WTC11 (cell line): Measurements from ENCODE around the gene SNX9. TPM values are rescaled to one million over a fixed set of nuclear protein-coding genes. Genes with fewer than 3 reads are reported as not detected.

Experiments
- ATAC-seq: fragments of 200-7000 bp; cut with Tn5 transposase; 2 replicates; pipeline ENCODE4 v1.10.0; 2021; ENCODE audit warnings: mild to moderate bottlenecking, moderate library complexity
- CTCF ChIA-PET: fragments of 300-600 bp; sonication (Branson Sonifier 250); formaldehyde crosslinking; loops from one replicate; lab custom pipeline; 2021; ENCODE audit warnings: antibody characterized with exemption; lab: Charles Lee
- POLR2A ChIA-PET: fragments of 350-600 bp; sonication (Branson Sonifier 250); formaldehyde crosslinking; loops from one replicate; lab custom pipeline; 2021; ENCODE audit warnings: antibody characterized with exemption; lab: Charles Lee
- DNase-seq: peaks from one replicate; pipeline ENCODE4 v3.0.0; 2021; ENCODE audit warnings: low spot score
- H3K27ac Mint-ChIP-seq: 2 replicates; pipeline ENCODE4 v1.8.0; 2021; ENCODE audit warnings: mixed read lengths
- H3K27me3 Mint-ChIP-seq: 2 replicates; pipeline ENCODE4 v1.8.0; 2021; ENCODE audit warnings: low read depth, mild to moderate bottlenecking, moderate library complexity, mixed read lengths
- H3K36me3 Mint-ChIP-seq: 2 replicates; pipeline ENCODE4 v1.8.0; 2021; ENCODE audit warnings: mixed read lengths
- H3K4me1 Mint-ChIP-seq: 2 replicates; pipeline ENCODE4 v1.8.0; 2022; ENCODE audit warnings: mixed read lengths
- H3K4me3 Mint-ChIP-seq: 2 replicates; pipeline ENCODE4 v1.8.0; 2021; ENCODE audit warnings: mild to moderate bottlenecking, moderate library complexity, mixed read lengths
- H3K9me3 Mint-ChIP-seq: 2 replicates; pipeline ENCODE4 v1.8.0; 2021; ENCODE audit warnings: mixed read lengths
- AR ChIP-seq: fragments of 250-450 bp; sonication (Bioruptor Pico); IDR thresholded peaks from 2 replicates; pipeline ENCODE4 v1.9.0; 2021; ENCODE audit warnings: mild to moderate bottlenecking
- CDX4 ChIP-seq: fragments of 250-450 bp; sonication (Bioruptor Pico); IDR thresholded peaks from 2 replicates; pipeline ENCODE4 v1.9.0; 2021; ENCODE audit warnings: moderate library complexity, mild to moderate bottlenecking, inconsistent platforms, borderline replicate concordance
- E2F4 ChIP-seq: sonication (generic); formaldehyde crosslinking; IDR thresholded peaks from 2 replicates; pipeline ENCODE4 v1.8.1; 2022; ENCODE audit warnings: low read depth, mild to moderate bottlenecking, moderate library complexity, missing genetic modification reagents, borderline replicate concordance
- ESRRA ChIP-seq: sonication (generic); formaldehyde crosslinking; IDR thresholded peaks from 2 replicates; pipeline ENCODE4 v1.8.1; 2022; ENCODE audit warnings: mild to moderate bottlenecking, missing genetic modification reagents, borderline replicate concordance
- GABPB1 ChIP-seq: sonication (generic); formaldehyde crosslinking; IDR thresholded peaks from 2 replicates; pipeline ENCODE4 v1.8.1; 2023; ENCODE audit warnings: mild to moderate bottlenecking, missing genetic modification reagents
- GRHL2 ChIP-seq: fragments of 250-450 bp; sonication (Bioruptor Pico); IDR thresholded peaks from 2 replicates; pipeline ENCODE4 v1.8.0; 2022; ENCODE audit warnings: mild to moderate bottlenecking, moderate library complexity; ENCODE audit not compliant: insufficient replicate concordance, severe bottlenecking
- NFE2L1 ChIP-seq: sonication (generic); formaldehyde crosslinking; IDR thresholded peaks from 2 replicates; pipeline ENCODE4 v1.8.1; 2023; ENCODE audit warnings: missing genetic modification reagents
- RORB ChIP-seq: fragments of 250-450 bp; sonication (Bioruptor Pico); IDR thresholded peaks from 2 replicates; pipeline ENCODE4 v1.9.0; 2021; ENCODE audit warnings: mild to moderate bottlenecking
- ZNF425 ChIP-seq: fragments of 250-450 bp; sonication (Bioruptor Pico); conservative IDR thresholded peaks from 2 replicates; pipeline ENCODE4 v1.9.0; 2021; ENCODE audit warnings: mild to moderate bottlenecking
- ZNF671 ChIP-seq: fragments of 250-450 bp; sonication (Bioruptor Pico); IDR thresholded peaks from 2 replicates; pipeline ENCODE4 v1.8.0; 2021; ENCODE audit warnings: mild to moderate bottlenecking
- ZSCAN18 ChIP-seq: fragments of 250-450 bp; sonication (Bioruptor Pico); IDR thresholded peaks from 2 replicates; pipeline ENCODE4 v2.1.2; 2022; ENCODE audit warnings: mild to moderate bottlenecking, moderate library complexity
- total RNA-seq: library from RNA; stranded (reverse); gene quantifications from 3 replicates; pipeline ENCODE4 v1.2.3, GENCODE V29; 2021

Gene SNX9
- total RNA-seq, 1 experiment from 2014 or later = 35.0 TPM

GRCh38 chr6:157976345-157977175 lies 153.5 kb downstream of the SNX9 start:
- Mint-ChIP-seq H3K9me3 (no peaks in the 10 kb centered on the region), H3K4me1 (peaks cover 20% of the 10 kb centered on the region)
- no peak for DNase-seq
- TF ChIP-seq AR (CRISPR knock-in tag) (no peak), ESRRA (no peak), E2F4 (CRISPR knock-in tag) (no peak), ZNF671 (CRISPR knock-in tag) (no peak)
- TF ChIP-seq, all 79 proteins: peak for 0
- no peak for ATAC-seq
- Mint-ChIP-seq H3K36me3 (no peaks in the 10 kb centered on the region), H3K27ac (no peak overlapping the region), H3K27me3 (peaks cover 35% of the 10 kb centered on the region), H3K4me3 (no peak overlapping the region)
- POLR2A ChIA-PET = no interaction called here
- CTCF ChIA-PET = interaction anchor here (0.9 kb wide), 1 partner anchor 50 kb away, joined by 3 read pairs; no protein-coding TSS in a partner anchor

- ChIA-PET POLR2A (no interaction called here), CTCF (interaction anchor here (0.5 kb wide), 1 partner anchor 268 kb away, joined by 3 read pairs; no protein-coding TSS in a partner anchor)
- TF ChIP-seq ZNF425 (CRISPR knock-in tag) (no peak), NFE2L1 (CRISPR knock-in tag) (no peak), ZSCAN18 (CRISPR knock-in tag) (no peak), RORB (CRISPR knock-in tag) (no peak), GRHL2 (no peak)
- ATAC-seq = no peak
- Mint-ChIP-seq H3K36me3 (no peaks in the 10 kb centered on the region), H3K9me3 (no peaks in the 10 kb centered on the region), H3K4me1 (peaks cover 21% of the 10 kb centered on the region), H3K27me3 (peaks cover 35% of the 10 kb centered on the region), H3K27ac (no peak overlapping the region), H3K4me3 (no peak overlapping the region)
- no peak for DNase-seq
These were observed 154.2 kb downstream of the SNX9 start for GRCh38 chr6:157977176-157977804.

GRCh38 chr6:157978021-157978783 lies 155.2 kb downstream of the SNX9 start:
- Mint-ChIP-seq H3K4me1 (peaks cover 30% of the 10 kb centered on the region), H3K36me3 (no peaks in the 10 kb centered on the region), H3K27ac (no peak overlapping the region), H3K9me3 (no peaks in the 10 kb centered on the region), H3K4me3 (no peak overlapping the region), H3K27me3 (peaks cover 33% of the 10 kb centered on the region)
- POLR2A ChIA-PET = no interaction called here
- CTCF ChIA-PET = no interaction called here
- no peak for TF ChIP-seq CDX4 (CRISPR knock-in tag)
- peak; percentile 83 for TF ChIP-seq GABPB1 (CRISPR knock-in tag)
- ATAC-seq = no peak
- no peak for DNase-seq
